Measurements from ENCODE around the gene CELA2B.

The CELA2B gene

DNA sequence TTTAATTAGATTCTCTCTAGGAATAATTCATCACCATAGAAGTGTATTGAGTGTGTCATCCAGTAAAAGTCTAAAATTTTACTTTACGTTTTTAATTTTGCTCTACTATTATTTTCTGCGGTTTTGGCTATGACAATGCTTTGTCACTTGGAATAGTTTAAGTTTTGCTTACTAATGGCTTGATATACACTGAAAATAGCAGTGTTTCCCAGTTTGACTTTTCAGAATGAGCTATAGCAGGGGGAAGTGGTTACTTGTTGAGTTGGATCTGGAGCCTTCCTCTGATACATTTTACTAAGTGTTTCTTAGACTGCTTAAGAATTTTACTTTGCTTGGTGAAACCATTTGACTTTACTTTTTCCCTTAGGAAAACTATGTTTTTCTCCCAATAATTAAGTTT lies 55.8 kb downstream of the CELA2B start:
- Histone ChIP-seq H3K9me3 (ENCODE audit: control insufficient read depth, insufficient read depth, low read depth, low read length) (no peaks in the 10 kb centered on the region), H3K4me3 (ENCODE audit: low read depth, low read length) (no peak overlapping the region), H3K4me1 (ENCODE audit: control insufficient read depth, insufficient read depth, low read length) (no peaks in the 10 kb centered on the region), H3K36me3 (ENCODE audit: control insufficient read depth in 2 of 2, insufficient read depth in 1 of 2, low read length in 2 of 2) (peaks cover 17 to 50% of the 10 kb centered on the region in 2 experiments; a peak in 2 of 3 replicates), H3K27ac (ENCODE audit: extremely low read depth, low read depth, low read length) (no peak overlapping the region)
- no peak for TF ChIP-seq ZSCAN30 (tag by site-specific recombination; IDR thresholded peaks at IDR 0.05)
- TF ChIP-seq, protein P1, sequence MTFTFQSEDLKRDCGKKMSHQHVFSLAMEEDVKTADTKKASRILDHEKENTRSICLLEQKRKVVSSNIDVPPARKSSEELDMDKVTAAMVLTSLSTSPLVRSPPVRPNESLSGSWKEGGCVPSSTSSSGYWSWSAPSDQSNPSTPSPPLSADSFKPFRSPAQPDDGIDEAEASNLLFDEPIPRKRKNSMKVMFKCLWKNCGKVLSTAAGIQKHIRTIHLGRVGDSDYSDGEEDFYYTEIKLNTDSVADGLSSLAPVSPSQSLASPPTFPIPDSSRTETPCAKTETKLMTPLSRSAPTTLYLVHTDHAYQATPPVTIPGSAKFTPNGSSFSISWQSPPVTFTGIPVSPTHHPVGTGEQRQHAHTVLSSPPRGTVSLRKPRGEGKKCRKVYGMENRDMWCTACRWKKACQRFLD (tag by site-specific recombination; IDR thresholded peaks at IDR 0.05): no peak
- POLR2A ChIA-PET: interaction anchor here (0.6 kb wide), 1 partner anchor 15 kb away, joined by 7 read pairs; no protein-coding TSS in a partner anchor
- CTCF ChIA-PET: no interaction called here

DNA sequence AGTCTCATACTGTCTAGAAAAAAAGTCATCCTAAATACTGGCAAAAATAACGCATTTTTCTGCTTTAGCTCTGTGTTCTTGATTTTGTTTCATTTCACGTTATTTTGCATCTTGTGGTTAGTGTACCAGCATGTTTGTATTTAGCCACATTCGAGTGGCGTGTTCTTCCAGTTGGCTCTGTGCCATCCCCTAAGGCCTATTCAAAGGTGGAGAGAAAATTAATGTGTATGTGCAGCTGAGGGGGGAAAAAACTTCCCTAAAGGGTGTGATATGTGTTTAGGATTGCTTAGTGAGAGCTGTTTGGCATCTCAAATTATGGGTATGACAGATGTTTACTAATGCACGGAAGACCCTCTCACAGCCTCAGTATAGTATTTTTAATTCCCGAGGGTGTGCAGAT lies 62.9 kb downstream of the CELA2B start:
- H3K36me3 ChIP-seq (ENCODE audit: control insufficient read depth in 2 of 2, insufficient read depth in 1 of 2, low read length in 2 of 2): peaks cover 19 to 91% of the 10 kb centered on the region in 2 experiments; a peak in 2 of 3 replicates
- no peaks in the 10 kb centered on the region; the same call in 1 of the 2 replicates for H3K4me1 ChIP-seq (ENCODE audit: control insufficient read depth, insufficient read depth, low read length)
- POLR2A ChIA-PET: no interaction called here
- no peak overlapping the region for H3K27ac ChIP-seq (ENCODE audit: extremely low read depth, low read depth, low read length)
- H3K9me3 ChIP-seq (ENCODE audit: control insufficient read depth, insufficient read depth, low read depth, low read length): no peaks in the 10 kb centered on the region
- CTCF ChIA-PET: interaction anchor here (0.7 kb wide), 1 partner anchor 287 kb away, joined by 3 read pairs; no protein-coding TSS in a partner anchor
- TF ChIP-seq ZNF792 (tag by site-specific recombination; IDR thresholded peaks at IDR 0.05) (no peak), SP7 (tag by site-specific recombination; IDR thresholded peaks at IDR 0.05) (peak; percentile 40; the same call in 1 of the 2 replicates), ZNF138 (tag by site-specific recombination; IDR thresholded peaks at IDR 0.05; ENCODE audit: borderline replicate concordance) (no peak), GLI4 (tag by site-specific recombination; IDR thresholded peaks at IDR 0.05) (no peak), ZNF404 (tag by site-specific recombination; IDR thresholded peaks at IDR 0.05) (no peak), ZNF571 (tag by site-specific recombination; IDR thresholded peaks at IDR 0.05) (no peak), ZNF837 (tag by site-specific recombination; IDR thresholded peaks at IDR 0.05) (no peak), ZNF621 (tag by site-specific recombination; IDR thresholded peaks at IDR 0.05) (no peak), ZNF423 (tag by site-specific recombination; IDR thresholded peaks at IDR 0.05) (no peak), TCF7L2 (IDR thresholded peaks at IDR 0.05; ENCODE audit: borderline replicate concordance, low read depth, low read length) (no peak)
- TF ChIP-seq, protein P2, sequence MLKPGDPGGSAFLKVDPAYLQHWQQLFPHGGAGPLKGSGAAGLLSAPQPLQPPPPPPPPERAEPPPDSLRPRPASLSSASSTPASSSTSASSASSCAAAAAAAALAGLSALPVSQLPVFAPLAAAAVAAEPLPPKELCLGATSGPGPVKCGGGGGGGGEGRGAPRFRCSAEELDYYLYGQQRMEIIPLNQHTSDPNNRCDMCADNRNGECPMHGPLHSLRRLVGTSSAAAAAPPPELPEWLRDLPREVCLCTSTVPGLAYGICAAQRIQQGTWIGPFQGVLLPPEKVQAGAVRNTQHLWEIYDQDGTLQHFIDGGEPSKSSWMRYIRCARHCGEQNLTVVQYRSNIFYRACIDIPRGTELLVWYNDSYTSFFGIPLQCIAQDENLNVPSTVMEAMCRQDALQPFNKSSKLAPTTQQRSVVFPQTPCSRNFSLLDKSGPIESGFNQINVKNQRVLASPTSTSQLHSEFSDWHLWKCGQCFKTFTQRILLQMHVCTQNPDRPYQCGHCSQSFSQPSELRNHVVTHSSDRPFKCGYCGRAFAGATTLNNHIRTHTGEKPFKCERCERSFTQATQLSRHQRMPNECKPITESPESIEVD (tag by site-specific recombination; IDR thresholded peaks at IDR 0.05): 0 out of 2 replicates have a peak, but pooled peaks have one; percentile 33
- H3K4me3 ChIP-seq (ENCODE audit: low read depth, low read length): no peak overlapping the region

DNA sequence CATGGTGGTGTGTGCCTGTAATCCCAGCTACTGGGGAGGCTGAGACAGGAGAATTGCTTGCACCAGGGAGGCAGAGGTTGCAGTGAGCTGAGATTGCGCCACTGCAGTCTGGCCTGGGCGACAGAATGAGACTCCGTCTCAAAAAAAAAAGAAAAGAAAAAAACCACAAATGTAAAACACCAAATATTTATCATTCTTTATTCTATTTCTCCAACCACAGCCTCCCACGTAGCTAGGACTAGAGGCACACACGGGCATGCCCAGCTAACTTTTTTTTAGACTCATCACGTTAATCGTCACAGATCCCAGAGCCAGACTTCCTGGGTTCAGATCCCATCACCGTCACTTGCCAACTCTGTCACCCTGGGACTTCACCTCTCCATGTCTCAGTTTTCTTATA lies 64.3 kb downstream of the CELA2B start:
- CTCF ChIA-PET: no interaction called here
- H3K9me3 ChIP-seq (ENCODE audit: control insufficient read depth, insufficient read depth, low read depth, low read length): no peaks in the 10 kb centered on the region

More for the DNA sequence above, 64.3 kb downstream of the CELA2B start:
- Histone ChIP-seq H3K4me1 (ENCODE audit: control insufficient read depth, insufficient read depth, low read length) (no peaks in the 10 kb centered on the region; the same call in 1 of the 2 replicates), H3K36me3 (ENCODE audit: control insufficient read depth in 2 of 2, insufficient read depth in 1 of 2, low read length in 2 of 2) (peaks cover 20 to 94% of the 10 kb centered on the region in 2 experiments), H3K4me3 (ENCODE audit: low read depth, low read length) (no peak overlapping the region), H3K27ac (ENCODE audit: extremely low read depth, low read depth, low read length) (no peak overlapping the region)
- TF ChIP-seq ZFP37 (tag by site-specific recombination; IDR thresholded peaks at IDR 0.05) (no peak), ZNF221 (tag by site-specific recombination; IDR thresholded peaks at IDR 0.05; ENCODE audit: borderline replicate concordance) (no peak), ZBTB21 (tag by site-specific recombination; IDR thresholded peaks at IDR 0.05) (no peak), ZNF202 (tag by site-specific recombination; IDR thresholded peaks at IDR 0.05; ENCODE audit: borderline replicate concordance) (no peak), ZNF157 (tag by site-specific recombination; IDR thresholded peaks at IDR 0.05) (no peak)
- POLR2A ChIA-PET: no interaction called here
